B cell (primary cell): ENCODE data around the gene MRPL22. TPM values are rescaled to one million over a fixed set of nuclear protein-coding genes. Genes with fewer than 3 reads are reported as not detected.
"Not testable (repeated sequence)": the region's sequence is repeated elsewhere in the genome, so short reads cannot be mapped to it uniquely, and the experiment has no call there.

Experiments used
- ATAC-seq: fragments of 200-7000 bp; cut with Tn5 transposase; one replicate; pipeline ENCODE4 v1.10.0; 2021; ENCODE audit warnings: low read depth, mild to moderate bottlenecking, moderate number of reproducible peaks, moderate library complexity
- CTCF ChIA-PET: fragments of 350-600 bp; sonication (Branson Sonifier 250); formaldehyde crosslinking; loops from one replicate; lab custom pipeline; 2021; ENCODE audit warnings: antibody characterized with exemption, inconsistent platforms; lab: Charles Lee
- POLR2A ChIA-PET: fragments of 350-600 bp; sonication (Branson Sonifier 250); formaldehyde crosslinking; loops from one replicate; lab custom pipeline; 2021; ENCODE audit warnings: antibody characterized with exemption; lab: Charles Lee
- DNase-seq: peaks from one replicate; pipeline ENCODE4 v3.0.0; 2013
- H2AFZ ChIP-seq: 2 replicates; pipeline ENCODE4 v1.6.1; 2012; ENCODE audit warnings: mild to moderate bottlenecking, low read depth, low read length; ENCODE audit not compliant: insufficient read depth, poor library complexity, severe bottlenecking
- H3K27ac ChIP-seq, 2 donors: 1 replicate in 1 of 2; 2 replicates in 1 of 2; pipeline ENCODE4 v1.5.1; 2012 to 2013; ENCODE audit warnings: low read length in 2 of 2, mild to moderate bottlenecking in 2 of 2, moderate library complexity in 1 of 2
- H3K27me3 ChIP-seq, 4 experiments: fragments of 200-600 bp in 1 of 4; sonication (generic) in 1 of 4; replicated peaks in 1 of 4; 1 replicate in 2 of 4; 2 replicates in 2 of 4; pipeline versions ENCODE4 v1.6.1 to v1.7.0; 2013 to 2016; ENCODE audit warnings: low read length in 3 of 4, mild to moderate bottlenecking in 2 of 4, mixed read lengths in 1 of 4, moderate library complexity in 1 of 4; ENCODE audit not compliant: insufficient read depth in 4 of 4, control insufficient read depth in 3 of 4; ENCODE audit errors: control extremely low read depth in 1 of 4
- H3K36me3 ChIP-seq, 2 experiments: replicated peaks in 1 of 2; 1 replicate in 1 of 2; 2 replicates in 1 of 2; pipeline versions ENCODE4 v1.6.1 to v1.7.1; 2013; ENCODE audit warnings: low read length in 1 of 2; ENCODE audit not compliant: insufficient read depth in 2 of 2, control insufficient read depth in 1 of 2; ENCODE audit errors: control extremely low read depth in 1 of 2, extremely low read depth in 1 of 2
- H3K4me1 ChIP-seq, 2 donors: fragments of 200-600 bp in 1 of 2; sonication (generic) in 1 of 2; 1 replicate in 1 of 2; 2 replicates in 1 of 2; pipeline versions ENCODE4 v1.5.1 to v1.6.1; 2013 to 2017; ENCODE audit warnings: low read length in 2 of 2; ENCODE audit not compliant: control insufficient read depth in 2 of 2, insufficient read depth in 2 of 2
- H3K4me2 ChIP-seq: replicated peaks from 2 replicates; pipeline ENCODE3; 2012; ENCODE audit warnings: mild to moderate bottlenecking, low read depth, low read length; ENCODE audit not compliant: poor library complexity, severe bottlenecking
- H3K4me3 ChIP-seq, 5 experiments: fragments of 200-600 bp in 1 of 5; sonication (generic) in 1 of 5; 1 replicate in 3 of 5; 2 replicates in 2 of 5; pipeline versions ENCODE4 v1.5.1 to v1.7.0; 2011 to 2016; ENCODE audit warnings: low read length in 4 of 5, mild to moderate bottlenecking in 4 of 5, low read depth in 2 of 5, control low read depth in 1 of 5, moderate library complexity in 1 of 5; ENCODE audit not compliant: insufficient read depth in 1 of 5; ENCODE audit errors: control extremely low read depth in 1 of 5, extremely low read depth in 1 of 5
- H3K79me2 ChIP-seq: fragments of 200-600 bp; sonication (generic); one replicate; pipeline ENCODE4 v1.6.0; 2016; ENCODE audit warnings: low read length; ENCODE audit not compliant: control insufficient read depth, insufficient read depth
- H3K9ac ChIP-seq: fragments of 200-600 bp; sonication (generic); 2 replicates; pipeline ENCODE4 v1.6.1; 2017; ENCODE audit warnings: mild to moderate bottlenecking, low read length, moderate library complexity
- H3K9me3 ChIP-seq, 3 donors: one replicate each; pipeline versions ENCODE4 v1.6.1 to v1.7.1; 2013; ENCODE audit warnings: low read length in 2 of 3; ENCODE audit not compliant: control insufficient read depth in 2 of 3, insufficient read depth in 1 of 3; ENCODE audit errors: control extremely low read depth in 1 of 3
- H4K20me1 ChIP-seq: 2 replicates; pipeline ENCODE4 v1.6.0; 2012; ENCODE audit warnings: mild to moderate bottlenecking, low read length; ENCODE audit not compliant: insufficient read depth, control insufficient read depth, poor library complexity, severe bottlenecking
- H3K27ac Mint-ChIP-seq: one replicate; pipeline ENCODE4 v1.8.0; 2021; ENCODE audit warnings: mixed read lengths
- H3K27me3 Mint-ChIP-seq: one replicate; pipeline ENCODE4 v1.8.0; 2021; ENCODE audit warnings: mixed read lengths
- H3K4me1 Mint-ChIP-seq: one replicate; pipeline ENCODE4 v1.8.0; 2021; ENCODE audit warnings: mixed read lengths
- H3K4me3 Mint-ChIP-seq: one replicate; pipeline ENCODE4 v1.8.0; 2021; ENCODE audit warnings: mixed read lengths
- H3K9me3 Mint-ChIP-seq: one replicate; pipeline ENCODE4 v1.8.0; 2022; ENCODE audit warnings: mixed read lengths; ENCODE audit not compliant: insufficient read depth
- EZH2 ChIP-seq: IDR thresholded peaks from 2 replicates; pipeline ENCODE4 v1.6.1; 2012; ENCODE audit warnings: borderline replicate concordance, low read depth, mild to moderate bottlenecking, moderate library complexity, low read length; ENCODE audit not compliant: insufficient read depth, poor library complexity, severe bottlenecking
- WGBS: methylation state at CpG from one replicate; pipeline ENCODE4 v1.1.5; 2013; ENCODE audit warnings: missing lambda C conversion rate; ENCODE audit not compliant: insufficient coverage; 5-methylcytosine and 5-hydroxymethylcytosine counted together
- intact Hi-C: fragments of 100-400 bp; cut with micrococcal nuclease; formaldehyde crosslinking; loops from one replicate; pipeline ENCODE4 v1.10.0; 2022
- polyA plus RNA-seq: library from polyadenylated mRNA; depleted of rRNA; stranded (reverse); fragments of >200 nt; gene quantifications from 2 replicates; pipeline ENCODE4 v1.2.3, GENCODE V29; 2012
- total RNA-seq, 2 donors: library from RNA; stranded (reverse); fragments of 120-200 nt in 1 of 2; gene quantifications; 1 replicate in 1 of 2; 2 replicates in 1 of 2; pipeline versions ENCODE4 v1.2.3 to v1.2.4, GENCODE V29; 2013 to 2022
- TF ChIP-seq, protein P1 (sequence below): fragments of 200-600 bp; IDR thresholded peaks from one replicate; pipeline ENCODE4 v1.8.0; 2022; ENCODE audit warnings: antibody characterized with exemption, mild to moderate bottlenecking

MRPL22 gene
- total and polyA plus RNA-seq, 2 donors (not counting 1 experiment from before 2014, with no cell fraction given) = 18.8 to 21.4 TPM

DNA sequence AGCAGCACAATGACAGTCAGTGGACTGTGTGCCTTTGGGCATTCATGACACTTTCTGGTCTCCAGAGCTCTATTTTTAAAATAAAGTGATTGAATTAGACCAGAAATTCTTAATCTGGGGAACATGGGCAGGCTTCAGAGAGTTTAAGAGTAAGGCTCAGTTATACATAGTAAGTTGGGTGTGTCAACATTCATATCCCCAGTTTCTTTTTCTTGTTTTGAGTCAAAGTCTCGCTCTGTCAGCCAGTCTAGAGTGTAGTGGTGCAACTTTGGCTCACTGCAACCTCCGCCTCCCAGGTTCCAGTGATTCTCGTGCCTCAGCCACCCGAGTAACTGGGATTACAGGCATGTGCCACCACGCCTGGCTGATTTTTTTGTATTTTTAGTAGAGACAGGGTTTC lies 59.0 kb downstream of the MRPL22 start:
- Histone ChIP-seq H3K79me2 (no peaks in the 10 kb centered on the region), H3K4me3 (no peak overlapping the region), H3K9me3 (peaks cover 0 to 5% (median 0%) of the 10 kb centered on the region in 3 donors), H3K9ac (no peak overlapping the region), H3K4me2 (no peak overlapping the region), H3K27me3 (peaks cover 0 to 3% (median 1%) of the 10 kb centered on the region in 4 experiments), H3K4me1 (no peaks in the 10 kb centered on the region), H3K36me3 (no peaks in the 10 kb centered on the region), H3K27ac (no peak overlapping the region), H4K20me1 (no peaks in the 10 kb centered on the region), H2AFZ (no peak overlapping the region)
- CTCF ChIA-PET = no interaction called here
- Mint-ChIP-seq H3K4me1 (no peaks in the 10 kb centered on the region), H3K27me3 (peaks cover 38% of the 10 kb centered on the region), H3K9me3 (no peaks in the 10 kb centered on the region), H3K27ac (no peak overlapping the region), H3K4me3 (no peak overlapping the region)
- intact Hi-C loops = no loop called here
- ATAC-seq (no peak), DNase-seq (no peak)
- WGBS = 66% methylated on average over 5 of the region's 5 CpGs
- POLR2A ChIA-PET = no interaction called here
- TF ChIP-seq, protein P1, sequence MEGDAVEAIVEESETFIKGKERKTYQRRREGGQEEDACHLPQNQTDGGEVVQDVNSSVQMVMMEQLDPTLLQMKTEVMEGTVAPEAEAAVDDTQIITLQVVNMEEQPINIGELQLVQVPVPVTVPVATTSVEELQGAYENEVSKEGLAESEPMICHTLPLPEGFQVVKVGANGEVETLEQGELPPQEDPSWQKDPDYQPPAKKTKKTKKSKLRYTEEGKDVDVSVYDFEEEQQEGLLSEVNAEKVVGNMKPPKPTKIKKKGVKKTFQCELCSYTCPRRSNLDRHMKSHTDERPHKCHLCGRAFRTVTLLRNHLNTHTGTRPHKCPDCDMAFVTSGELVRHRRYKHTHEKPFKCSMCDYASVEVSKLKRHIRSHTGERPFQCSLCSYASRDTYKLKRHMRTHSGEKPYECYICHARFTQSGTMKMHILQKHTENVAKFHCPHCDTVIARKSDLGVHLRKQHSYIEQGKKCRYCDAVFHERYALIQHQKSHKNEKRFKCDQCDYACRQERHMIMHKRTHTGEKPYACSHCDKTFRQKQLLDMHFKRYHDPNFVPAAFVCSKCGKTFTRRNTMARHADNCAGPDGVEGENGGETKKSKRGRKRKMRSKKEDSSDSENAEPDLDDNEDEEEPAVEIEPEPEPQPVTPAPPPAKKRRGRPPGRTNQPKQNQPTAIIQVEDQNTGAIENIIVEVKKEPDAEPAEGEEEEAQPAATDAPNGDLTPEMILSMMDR = no peak
- TF ChIP-seq EZH2 = no peak

DNA sequence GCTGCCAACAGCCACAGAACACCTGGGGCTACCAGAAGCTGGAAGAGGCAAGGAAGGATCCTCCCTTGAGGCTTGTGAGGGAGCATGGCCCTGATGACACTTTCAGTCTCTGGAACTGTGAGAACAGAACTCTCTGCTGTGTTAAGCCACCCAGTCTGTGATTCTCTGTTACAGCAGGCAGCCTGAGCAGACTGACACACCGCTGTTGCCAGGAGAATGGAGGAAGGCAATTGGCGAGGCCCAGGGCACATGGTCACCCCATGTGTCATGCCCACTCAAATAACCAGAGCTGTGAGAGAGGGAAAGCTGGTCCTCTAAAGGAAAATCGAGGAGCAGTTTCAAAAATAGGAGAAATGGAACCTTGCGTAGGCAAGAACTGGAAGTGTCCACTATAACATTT lies 60.6 kb downstream of the MRPL22 start:
- no peak overlapping the region for H2AFZ ChIP-seq
- H3K27me3 ChIP-seq = peaks cover 0 to 6% (median 3%) of the 10 kb centered on the region in 4 experiments
- ATAC-seq (no peak), DNase-seq (no peak)
- CTCF ChIA-PET = no interaction called here
- Mint-ChIP-seq H3K27ac (no peak overlapping the region), H3K4me3 (no peak overlapping the region), H3K27me3 (peaks cover 41% of the 10 kb centered on the region), H3K4me1 (no peaks in the 10 kb centered on the region), H3K9me3 (no peaks in the 10 kb centered on the region)
- H4K20me1 ChIP-seq = no peaks in the 10 kb centered on the region
- H3K79me2 ChIP-seq = no peaks in the 10 kb centered on the region
- POLR2A ChIA-PET = no interaction called here
- H3K36me3 ChIP-seq = no peaks in the 10 kb centered on the region
- intact Hi-C loops = no loop called here
- no peak overlapping the region for H3K27ac ChIP-seq
- H3K4me1 ChIP-seq = no peaks in the 10 kb centered on the region
- no peak overlapping the region for H3K4me2 ChIP-seq
- TF ChIP-seq, protein P1 = no peak
- TF ChIP-seq EZH2 = no peak
- WGBS = 100% methylated on average over 1 of the region's 4 CpGs
- no peak overlapping the region for H3K4me3 ChIP-seq
- no peak overlapping the region for H3K9ac ChIP-seq
- peaks cover 0 to 7% (median 0%) of the 10 kb centered on the region in 3 donors for H3K9me3 ChIP-seq

DNA sequence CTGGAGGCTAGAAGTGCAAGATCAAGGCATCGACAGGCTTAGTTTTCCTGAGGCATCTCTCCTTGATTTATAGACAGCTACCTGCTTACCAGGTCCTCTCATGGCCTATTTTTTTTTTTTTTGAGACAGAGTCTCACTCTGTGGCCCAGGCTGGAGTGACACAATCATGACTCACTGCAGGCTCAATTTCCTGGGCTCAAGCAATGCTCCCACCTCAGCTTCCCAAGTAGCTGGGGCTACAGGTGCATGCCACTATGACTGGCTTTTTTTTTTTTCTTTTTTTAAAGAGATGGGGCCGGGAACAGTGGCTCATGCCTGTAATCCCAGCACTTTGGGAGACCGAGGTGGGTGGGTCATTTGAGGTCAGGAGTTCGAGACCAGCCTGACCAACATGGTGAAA lies 61.8 kb downstream of the MRPL22 start:
- H3K27me3 Mint-ChIP-seq = peaks cover 42% of the 10 kb centered on the region
- H3K4me3 Mint-ChIP-seq, H3K4me1 Mint-ChIP-seq, H3K4me2 ChIP-seq, H3K27ac ChIP-seq, H3K4me1 ChIP-seq, H4K20me1 ChIP-seq, CTCF ChIA-PET, POLR2A ChIA-PET, H2AFZ ChIP-seq, DNase-seq, H3K27ac Mint-ChIP-seq, H3K9me3 Mint-ChIP-seq, H3K36me3 ChIP-seq, H3K27me3 ChIP-seq, H3K9ac ChIP-seq, intact Hi-C loops, H3K79me2 ChIP-seq, H3K9me3 ChIP-seq, H3K4me3 ChIP-seq, ATAC-seq: not testable (repeated sequence)
- 100% methylated on average over 1 of the region's 4 CpGs for WGBS
